NCI-H1105 treated with DMSO at 0.1 percent for 48 hours (cell line): Measurements from ENCODE around the gene SMOC1.

Experiments used
- DNase-seq: peaks from one replicate; lab custom pipeline; 2025; lab: John Stamatoyannopoulos, UW

The SMOC1 gene

DNA sequence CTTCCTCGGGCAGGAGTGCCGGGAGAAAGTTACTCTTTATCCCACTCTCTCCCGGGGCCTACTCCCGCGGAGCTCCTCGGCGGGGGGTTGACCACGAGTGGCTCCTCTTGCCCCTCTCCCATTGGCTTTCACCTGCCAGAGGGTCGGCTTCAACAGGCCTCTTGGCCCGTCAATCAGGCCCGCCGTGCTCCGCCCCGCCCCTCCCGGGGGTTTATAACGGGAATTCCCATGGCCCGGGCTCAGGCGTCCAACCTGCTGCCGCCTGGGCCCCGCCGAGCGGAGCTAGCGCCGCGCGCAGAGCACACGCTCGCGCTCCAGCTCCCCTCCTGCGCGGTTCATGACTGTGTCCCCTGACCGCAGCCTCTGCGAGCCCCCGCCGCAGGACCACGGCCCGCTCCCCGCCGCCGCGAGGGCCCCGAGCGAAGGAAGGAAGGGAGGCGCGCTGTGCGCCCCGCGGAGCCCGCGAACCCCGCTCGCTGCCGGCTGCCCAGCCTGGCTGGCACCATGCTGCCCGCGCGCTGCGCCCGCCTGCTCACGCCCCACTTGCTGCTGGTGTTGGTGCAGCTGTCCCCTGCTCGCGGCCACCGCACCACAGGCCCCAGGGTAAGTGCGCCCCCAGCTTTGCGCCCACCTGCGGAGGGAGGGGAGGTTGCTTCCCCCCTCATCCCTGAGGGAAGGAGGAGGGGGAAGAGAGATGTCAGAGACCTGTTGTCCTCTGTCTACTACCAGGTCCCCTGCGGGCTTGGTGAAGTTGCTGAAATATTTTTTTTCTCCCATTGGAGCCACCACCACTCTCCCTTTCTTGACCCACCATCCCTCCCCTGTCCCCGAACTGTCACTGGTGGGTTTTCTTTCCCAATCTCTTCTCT lies at the start of gene SMOC1:
Gene SMOC1 (plus strand): TSS at position 242 of the 869 bp plus-strand sequence. CDS start 263 bp downstream, at position 505.
- DNase-seq, result peak; percentile 64

GRCh38 chr14:69838881-69839416 lies 40.3 kb upstream of the SMOC1 start:
- no peak for DNase-seq

GRCh38 chr14:69839661-69840060 lies 39.6 kb upstream of the SMOC1 start:
- DNase-seq, result no peak

DNA sequence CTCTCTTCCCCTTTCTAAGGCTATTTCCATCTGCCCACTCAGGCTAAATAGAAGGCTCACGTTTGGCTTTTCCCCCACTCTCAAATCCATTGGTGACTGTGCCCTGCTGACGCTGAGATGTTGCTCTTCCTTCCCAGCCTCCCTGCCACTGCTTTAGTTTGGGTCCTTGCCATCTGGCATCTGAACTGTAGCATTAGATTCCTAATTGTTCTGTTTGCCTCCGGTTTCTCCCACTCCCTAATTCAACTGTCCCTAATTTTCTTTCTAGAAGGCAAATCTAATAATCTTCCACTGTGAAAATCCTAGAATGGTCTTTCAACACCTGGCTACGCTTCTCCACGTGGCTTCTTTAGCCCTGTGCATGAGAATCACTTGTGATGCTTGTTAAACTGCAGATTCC lies 37.6 kb upstream of the SMOC1 start:
- DNase-seq, result peak; percentile 65

- peak; percentile 82 for DNase-seq
Measured at GRCh38 chr14:69842686-69843420, 36.4 kb upstream of the SMOC1 start.

DNA sequence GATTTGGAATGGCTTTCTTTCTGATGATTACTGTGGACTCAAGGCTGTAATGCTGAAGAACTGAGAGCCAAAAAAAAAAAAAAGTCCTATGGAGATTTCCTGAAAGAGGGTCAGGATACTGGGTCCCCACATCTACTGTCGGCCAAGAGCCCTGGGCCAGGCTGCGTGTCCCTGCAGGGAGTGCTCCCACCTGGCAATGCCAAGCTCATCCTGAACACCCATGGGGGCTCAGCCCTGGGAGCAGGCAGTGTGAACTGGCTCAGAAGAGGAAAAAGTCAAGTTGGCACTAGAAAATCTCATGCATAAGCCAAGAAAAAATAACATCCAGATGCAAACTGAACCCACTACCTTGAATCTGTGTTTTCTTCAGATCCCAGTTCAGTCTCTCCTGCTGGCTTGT lies 35.0 kb upstream of the SMOC1 start:
- no peak for DNase-seq

DNA sequence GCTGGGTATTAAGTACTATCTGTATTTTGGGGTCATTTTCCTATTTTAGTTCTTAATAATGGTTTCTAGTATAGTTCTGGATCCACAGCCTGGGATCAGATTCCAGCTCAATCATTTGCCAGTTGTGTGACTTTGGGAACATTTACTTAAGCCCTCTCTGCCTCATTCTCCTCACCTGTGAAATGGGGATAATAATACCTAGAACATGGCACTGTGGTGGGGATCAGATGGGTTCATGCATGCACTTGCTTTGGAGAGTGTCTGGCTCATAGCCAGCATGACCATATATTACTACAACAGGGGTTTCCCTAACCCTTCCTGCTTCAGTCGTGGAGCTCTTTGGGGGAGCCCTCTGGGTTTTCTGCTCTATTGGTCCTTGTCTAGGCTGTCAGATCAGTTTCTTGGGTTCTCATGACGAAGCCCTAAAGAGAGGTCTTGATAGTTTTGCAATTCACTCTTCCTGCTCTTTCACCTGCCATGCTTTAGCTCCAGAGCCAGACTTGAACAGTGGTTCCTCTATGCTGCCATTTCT lies 34.1 kb upstream of the SMOC1 start:
- no peak for DNase-seq

DNA sequence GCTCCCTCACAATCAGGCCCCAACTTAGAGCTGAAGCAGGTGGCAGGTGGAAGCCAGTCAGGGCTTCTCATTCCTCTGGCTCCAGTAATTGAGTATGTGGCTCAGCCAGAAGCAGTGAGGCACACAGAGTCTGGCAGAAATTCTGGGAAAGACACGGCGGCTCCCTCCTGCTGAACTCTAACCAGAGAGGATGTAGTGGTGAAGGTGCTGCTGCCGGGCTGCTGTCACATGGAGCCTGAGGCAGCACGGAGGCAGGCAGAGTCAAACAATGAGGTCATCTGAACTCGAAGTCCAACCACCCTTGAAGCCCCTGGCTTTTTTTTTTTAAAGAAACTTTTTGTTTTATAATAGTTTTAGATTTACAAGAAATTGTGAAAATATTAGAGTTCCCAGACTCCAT lies 33.4 kb upstream of the SMOC1 start:
- DNase-seq, result no peak

- DNase-seq, result no peak
Measured at GRCh38 chr14:69848156-69848555, 31.1 kb upstream of the SMOC1 start.

DNA sequence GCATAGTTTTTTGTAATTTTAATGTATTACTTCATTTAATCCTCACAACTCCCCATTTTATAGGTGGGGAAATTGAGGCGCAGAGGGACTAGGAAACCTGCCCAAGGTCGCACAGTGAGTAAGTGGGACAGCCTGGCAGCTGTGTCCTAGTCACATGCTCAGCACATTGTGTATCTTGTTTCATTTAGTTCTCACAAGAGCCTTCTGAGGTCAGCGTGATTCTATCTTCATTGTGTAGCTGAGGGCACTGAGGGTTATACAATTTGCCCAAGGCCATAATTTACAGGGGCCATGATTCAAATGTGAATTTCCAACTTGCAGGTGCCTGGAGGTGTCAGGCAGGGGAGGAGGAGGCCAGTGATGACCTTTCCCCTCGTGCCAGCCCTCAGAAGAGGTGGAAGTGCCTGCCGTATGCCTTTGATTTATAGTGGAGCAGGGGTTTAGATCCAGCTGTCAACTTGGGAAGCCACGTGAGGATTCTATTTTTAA lies 30.3 kb upstream of the SMOC1 start:
- no peak for DNase-seq

DNA sequence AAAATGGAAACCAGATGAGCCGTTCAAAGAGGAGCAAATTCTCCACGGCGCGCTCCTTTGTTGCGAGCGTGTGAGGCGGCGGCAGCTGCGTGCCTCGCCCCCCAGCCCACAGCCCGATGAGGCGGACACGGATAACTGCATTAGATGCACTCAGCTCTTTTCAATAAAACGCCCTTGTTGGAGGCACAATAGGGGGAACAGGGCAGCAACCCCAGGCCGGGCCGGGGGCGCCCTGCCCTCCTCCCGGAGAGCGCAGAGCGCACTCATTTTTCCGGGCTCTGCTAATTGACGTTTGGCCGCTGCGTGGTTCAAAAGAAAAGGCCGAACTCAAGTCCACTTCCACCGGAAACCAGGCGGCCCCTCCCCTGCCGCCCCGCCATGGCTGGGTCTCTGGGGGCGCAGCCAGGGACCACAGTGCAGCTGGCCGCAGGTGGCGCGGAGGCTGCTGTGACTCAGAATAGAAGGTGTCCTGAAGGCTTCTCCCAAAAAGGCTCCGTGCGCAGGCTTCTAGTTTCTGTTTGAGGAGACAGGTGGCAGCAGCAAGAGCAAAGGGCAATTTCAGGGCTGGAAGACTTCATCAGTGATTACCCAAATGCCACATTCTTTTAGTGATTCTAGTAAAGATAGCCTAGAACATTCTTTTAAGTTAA lies 29.0 kb upstream of the SMOC1 start:
- DNase-seq, result no peak

DNA sequence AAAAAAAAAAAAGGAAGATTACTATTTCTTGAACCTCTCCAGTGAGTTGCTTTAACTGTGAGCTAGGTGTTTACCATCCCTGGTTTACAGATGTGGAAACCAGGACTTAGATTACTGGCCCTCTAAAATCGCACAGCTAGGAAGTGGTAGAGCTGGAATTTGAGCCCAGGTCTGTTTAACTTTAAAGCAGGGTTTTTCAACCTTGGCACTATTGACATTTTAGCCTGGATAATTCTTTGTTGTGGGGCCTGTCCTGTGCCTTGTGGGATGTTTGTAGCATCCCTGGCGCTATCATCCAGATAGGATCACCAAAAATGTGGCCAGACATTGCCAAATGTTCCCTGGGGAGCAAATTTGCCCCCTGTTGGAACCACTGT lies 28.5 kb upstream of the SMOC1 start:
- DNase-seq, result no peak

GRCh38 chr14:69852531-69853321 lies 26.5 kb upstream of the SMOC1 start:
- DNase-seq, result peak; percentile 33

- no peak for DNase-seq
Measured at GRCh38 chr14:69853774-69854173, 25.4 kb upstream of the SMOC1 start.

GRCh38 chr14:69854598-69854997 lies 24.6 kb upstream of the SMOC1 start:
- DNase-seq, result no peak

DNA sequence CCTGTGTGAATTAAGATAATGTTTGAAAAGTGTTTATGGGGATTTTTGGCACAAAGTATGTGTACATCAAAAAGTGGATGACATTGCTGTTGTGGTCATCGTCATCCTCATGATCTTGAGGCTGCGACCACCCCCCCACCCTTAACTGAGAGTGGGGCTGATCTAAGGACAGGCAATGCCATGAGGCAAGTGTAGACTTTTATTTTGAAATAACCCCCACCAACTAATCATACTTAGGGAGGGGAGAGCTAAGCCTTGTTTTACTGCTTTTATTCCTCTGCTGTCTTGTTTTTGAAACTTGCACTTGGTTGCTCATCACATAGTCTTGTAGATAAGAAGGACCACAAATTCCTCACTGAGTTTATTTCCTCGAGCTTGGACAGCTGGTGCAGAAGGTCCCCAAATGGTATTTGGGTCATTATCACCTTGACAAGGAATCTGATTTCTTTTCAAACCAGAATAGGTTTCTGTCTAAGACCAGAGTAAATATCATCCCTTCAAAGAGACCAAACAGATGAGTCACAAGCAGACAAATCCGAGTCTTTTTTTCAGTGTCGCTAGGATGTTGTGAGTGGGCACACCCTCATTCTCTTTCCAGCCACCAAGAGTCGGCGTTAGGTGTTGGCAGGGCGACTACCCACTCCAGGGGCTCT lies 23.9 kb upstream of the SMOC1 start:
- no peak for DNase-seq

DNA sequence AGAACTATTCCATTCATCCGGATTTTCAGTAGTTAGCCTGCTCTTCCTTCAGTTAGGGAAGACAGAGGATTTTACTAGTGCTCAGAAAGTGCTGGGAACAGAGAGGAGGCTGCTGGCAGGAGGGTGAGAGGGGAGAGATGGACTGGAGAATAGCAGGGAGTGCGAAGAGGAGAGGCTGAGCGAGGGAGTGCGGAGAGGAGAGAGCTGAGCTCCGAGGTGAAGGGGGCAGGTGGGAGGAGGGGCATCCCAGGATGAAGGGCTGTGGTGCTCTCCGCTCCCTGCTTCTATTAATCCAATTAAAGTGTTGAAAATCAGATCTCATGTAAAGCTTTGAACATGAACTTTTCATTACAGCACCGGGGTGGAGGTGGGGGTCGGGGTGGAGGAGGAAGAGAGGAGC lies 20.4 kb upstream of the SMOC1 start:
- DNase-seq, result no peak

DNA sequence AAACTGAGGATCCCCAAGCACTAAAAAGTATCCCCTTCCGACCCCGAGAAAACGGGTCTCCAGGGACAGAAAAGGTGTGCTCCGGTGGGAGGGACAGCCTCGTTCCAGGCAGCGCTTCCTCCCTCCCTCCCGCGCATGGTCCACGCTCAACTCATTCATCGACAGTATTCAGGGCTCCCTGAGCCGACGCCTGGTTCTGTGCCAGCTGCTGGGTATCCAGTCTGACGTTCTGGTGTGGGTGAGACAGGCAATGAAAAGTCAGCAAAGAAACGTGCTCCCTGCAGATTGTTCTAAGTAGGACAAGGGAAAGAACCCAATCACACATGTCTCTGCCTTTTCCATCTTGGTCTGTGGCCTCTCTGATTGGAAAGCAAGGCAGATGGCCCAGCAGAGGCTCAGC lies 19.6 kb upstream of the SMOC1 start:
- no peak for DNase-seq

- DNase-seq, result no peak
Measured at GRCh38 chr14:69860221-69860620, 19.0 kb upstream of the SMOC1 start.

DNA sequence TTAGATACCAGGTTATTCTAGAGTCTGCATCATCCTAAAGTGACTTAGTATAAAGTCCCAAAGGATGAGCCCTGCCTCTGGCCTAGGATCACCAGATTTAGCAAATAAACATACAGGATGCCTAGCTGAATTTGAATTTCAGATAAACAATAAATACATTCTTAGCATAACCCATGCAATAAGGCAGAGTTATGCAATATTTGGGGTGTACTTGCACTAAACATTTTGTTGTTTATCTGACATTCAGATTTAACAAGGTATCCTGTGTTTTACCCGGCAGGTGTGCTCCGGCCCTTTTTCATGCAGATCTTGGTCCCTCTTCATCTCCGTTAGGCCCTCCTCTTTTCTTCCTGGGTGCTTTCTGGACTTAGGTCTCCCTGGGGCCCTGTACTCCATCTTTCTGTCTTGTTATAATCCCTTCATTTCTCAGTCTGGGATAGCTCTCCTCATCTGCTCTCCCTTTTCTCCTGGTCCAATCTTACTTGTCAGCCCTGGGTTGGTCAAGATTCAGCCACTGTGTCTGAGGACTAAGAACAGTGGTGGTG lies 18.1 kb upstream of the SMOC1 start:
- no peak for DNase-seq

DNA sequence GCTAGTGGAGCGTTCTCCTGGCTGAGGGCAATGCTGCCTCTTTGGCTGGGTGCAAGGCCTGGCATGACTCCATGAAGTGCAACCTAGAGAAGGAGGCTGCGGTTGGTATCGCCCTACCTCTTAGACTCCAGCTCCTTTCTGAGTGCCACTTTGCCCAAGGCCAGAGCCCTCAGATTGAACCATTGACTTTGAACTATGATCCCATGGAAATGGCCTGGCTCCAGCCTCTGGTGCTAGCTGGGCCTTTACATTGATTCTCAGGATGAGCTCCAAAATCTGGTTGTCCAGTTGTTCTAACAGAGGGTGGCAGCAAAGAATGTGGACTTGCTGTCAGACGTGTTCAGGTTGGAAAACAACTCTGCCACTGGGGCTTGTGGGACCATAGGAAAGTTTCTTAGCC lies 16.1 kb upstream of the SMOC1 start:
- no peak for DNase-seq
